ENCODE data around the gene ATG5.
A peak's percentile ranks its signal among the peaks of the same experiment; 100 is the strongest.

ATG5 gene

DNA sequence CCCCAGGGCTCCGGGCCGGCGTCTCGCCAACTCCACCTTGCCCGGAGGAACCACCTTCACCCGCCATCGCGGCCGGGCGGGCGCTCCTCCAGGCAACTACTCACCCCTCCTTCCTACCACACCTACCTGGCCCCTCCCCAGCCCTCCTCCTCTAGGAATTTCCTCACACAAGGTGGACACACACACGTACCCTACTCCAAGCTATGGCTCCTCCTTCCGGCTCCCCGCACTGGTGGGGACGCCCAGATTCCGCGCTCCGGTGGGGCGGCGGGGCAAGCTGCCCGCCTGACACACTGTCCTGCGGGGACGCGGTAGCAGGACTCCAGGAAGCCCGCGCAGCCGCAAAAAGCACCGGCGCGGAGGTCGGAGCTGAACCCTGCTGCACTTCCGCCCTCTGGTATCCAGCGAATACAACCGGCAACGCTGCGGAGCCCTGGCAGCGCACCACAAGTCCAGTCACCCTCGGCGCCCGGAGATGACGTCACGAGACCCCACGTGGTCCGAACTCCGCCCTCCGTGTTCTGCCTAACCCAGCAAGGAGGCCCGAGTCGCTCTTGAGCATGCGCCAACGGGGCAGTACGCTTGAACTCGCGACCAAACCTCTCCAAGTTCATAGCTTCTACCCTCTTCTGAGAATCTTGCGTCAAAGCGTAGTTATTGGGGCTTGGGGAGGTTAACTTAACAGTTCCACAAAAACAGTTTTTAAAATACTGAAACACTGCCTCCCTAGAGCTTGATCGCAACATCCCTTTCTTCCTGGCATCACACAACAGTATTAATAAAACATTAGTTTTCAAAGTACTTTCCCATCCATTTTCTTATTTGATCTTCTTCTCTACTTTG lies at the start of gene ATG5:
Gene ATG5, minus strand, starts transcription at position 425 of the 843 bp plus-strand sequence. CDS start 9,552 bp downstream, outside the sequence.
- DNase-seq (ENCODE audit: low spot score): peak; percentile 99

DNA sequence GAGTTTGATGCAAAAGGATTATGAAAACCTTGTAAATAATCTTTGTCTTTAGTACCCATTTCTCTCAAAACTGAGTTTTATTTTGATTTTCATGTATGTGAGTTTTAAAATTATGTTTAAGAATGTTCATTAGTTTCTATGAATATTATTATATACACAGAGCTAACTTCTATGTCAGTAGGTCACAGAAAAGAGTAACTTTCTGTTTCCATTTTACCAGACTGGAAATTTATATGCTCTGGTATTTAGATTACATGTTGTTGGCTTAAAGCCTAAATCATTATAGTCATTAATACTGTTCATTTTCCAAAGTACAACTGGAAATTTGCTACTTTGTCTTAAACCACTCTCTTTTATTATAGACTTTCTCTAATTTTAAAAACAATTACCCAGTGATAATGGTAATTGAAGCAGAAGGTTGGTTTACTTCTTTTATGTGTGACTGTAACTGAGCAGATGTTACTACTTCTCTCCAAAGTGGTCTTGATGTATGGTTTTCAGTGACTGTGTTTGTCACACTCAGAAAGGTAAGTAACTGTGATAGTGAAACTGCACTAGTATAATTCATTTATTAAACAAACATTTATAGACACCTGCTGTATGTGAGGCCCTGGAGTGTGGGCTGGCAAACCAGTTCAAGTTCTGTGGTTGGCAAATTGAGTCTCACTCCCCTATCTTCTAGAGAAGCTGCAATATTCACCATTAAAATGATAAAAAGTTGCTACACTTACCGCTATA lies 48.1 kb upstream of the ATG5 start:
- DNase-seq (ENCODE audit: low spot score): no peak

DNA sequence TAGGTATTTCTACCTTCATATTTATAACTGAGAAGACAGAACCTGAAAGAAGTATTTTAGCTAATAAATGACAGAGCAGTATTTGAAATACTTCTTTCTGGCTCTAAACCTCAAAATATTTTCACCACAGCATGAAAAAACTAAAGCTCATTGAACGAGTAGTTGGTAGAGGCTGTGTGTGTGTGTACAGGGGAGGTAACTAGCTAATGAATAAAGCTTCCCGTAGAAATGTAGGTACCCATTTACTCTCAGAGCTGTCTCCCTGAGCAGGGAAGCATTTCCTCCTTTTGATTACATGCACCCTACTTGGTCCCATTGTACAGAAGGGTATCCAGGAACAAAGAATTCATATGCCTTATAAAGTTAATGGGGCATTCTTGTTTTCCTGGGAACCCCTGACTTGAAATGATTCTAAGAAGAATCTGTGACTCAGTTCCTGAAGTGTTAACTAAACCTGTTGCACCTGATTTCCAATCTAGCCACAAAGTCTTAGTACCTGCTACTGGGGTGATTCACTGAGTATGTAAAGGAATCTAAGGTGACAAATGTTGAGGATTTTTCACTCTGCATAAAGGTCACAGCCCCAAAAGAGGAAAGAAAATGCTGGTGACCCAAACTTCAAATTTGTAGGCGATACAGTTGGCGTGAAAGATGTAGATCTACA lies 47.4 kb upstream of the ATG5 start:
- DNase-seq (ENCODE audit: low spot score): no peak

DNA sequence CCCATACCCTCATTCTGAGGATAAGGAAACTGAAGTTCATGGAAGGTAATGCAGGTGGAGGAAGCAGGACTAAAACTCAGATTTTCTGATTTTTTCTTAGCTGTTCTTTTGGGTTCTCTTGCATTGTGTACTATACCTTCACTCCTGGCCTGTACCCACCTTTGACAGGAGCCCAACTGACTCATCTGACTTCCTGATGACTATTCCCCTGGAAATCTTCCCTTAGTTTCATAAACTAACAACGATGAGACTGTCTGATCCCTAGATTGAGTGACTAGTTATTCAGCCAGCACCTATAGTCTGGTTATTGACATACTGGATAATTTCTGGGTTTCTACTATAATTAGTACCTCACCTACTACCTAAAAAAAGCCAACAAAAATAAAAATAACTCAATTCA lies 45.1 kb upstream of the ATG5 start:
- DNase-seq (ENCODE audit: low spot score): no peak

DNA sequence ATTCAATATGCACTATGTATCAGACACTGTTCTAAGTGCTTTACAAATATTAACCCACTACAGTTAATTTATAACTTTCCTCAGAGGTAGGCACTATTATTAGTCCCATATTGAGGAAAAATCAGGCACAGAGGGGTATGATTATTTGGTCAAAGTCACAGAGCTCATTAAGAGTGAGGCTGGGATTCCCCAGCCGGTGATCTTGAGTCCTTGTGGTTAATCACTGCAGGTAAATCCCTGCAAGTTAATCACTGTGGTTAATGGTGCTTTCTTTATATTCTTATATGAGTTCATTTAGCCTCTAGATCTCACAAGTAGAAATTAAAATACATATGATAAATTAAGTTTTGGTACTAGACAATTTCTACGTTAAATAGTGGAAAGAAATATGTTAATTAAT lies 44.2 kb upstream of the ATG5 start:
- DNase-seq (ENCODE audit: low spot score): no peak

GRCh38 chr6:106363401-106364138 lies 38.0 kb upstream of the ATG5 start:
- no peak for DNase-seq (ENCODE audit: low spot score)

GRCh38 chr6:106360989-106361430 lies 35.5 kb upstream of the ATG5 start:
- DNase-seq (ENCODE audit: low spot score): no peak

DNA sequence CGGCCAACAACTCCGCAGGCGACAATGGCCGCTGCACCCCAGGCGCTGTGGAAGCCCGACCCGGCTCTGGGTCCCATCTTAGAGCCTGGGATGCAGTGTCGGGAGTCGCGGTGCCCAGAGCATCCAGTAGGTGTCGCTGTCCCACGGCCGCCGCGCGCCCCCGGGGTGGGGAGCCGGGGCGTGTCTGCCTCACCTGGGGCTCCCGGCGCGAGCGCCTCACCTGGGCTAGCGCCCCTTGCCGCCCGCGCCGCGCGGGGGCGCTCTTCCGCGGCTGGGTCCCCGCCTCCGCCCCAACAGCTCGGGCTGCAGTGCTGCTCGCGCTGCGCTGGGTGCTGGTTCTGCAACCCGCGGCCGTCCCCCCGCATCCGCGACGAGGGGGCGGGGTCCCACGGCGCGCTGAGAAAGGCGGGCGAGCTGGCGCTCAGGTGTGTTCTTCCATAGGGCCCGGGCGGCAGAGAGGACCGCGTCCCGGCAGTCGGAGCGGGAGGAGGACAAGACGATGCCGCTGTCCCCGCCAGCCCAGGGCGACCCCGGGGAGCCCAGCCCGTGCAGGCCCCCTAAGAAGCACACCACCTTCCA lies 34.9 kb upstream of the ATG5 start, which contains the start of gene CRYBG1:
Gene CRYBG1, plus strand, starts transcription at position 308 of the 579 bp plus-strand sequence. Its CDS starts 192 bp downstream, at position 500.
- peak; percentile 61 for DNase-seq (ENCODE audit: low spot score)

- no peak for DNase-seq (ENCODE audit: low spot score)
Observed at GRCh38 chr6:106359959-106360409, 34.4 kb upstream of the ATG5 start.

- DNase-seq (ENCODE audit: low spot score): peak; percentile 28
Observed at GRCh38 chr6:106356378-106356777, 30.8 kb upstream of the ATG5 start.

DNA sequence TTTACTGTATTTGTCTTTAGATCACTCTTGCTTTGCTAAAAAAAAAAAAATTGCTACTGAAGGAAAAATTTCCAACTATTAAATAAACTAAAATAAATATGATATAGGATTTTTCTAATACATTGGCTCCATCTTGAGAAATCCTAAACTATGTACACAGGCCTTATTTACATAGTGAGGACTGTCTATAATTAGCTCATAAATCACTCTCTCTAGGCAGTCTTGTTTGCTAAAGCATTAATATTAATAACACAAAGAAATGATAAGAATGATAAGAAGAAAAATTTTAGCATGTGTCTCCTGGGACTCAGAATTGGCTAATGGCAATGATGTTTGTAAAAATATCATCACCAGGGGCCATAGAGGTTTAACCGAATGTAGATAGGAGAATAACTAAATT lies 21.7 kb upstream of the ATG5 start:
- DNase-seq (ENCODE audit: low spot score): no peak

DNA sequence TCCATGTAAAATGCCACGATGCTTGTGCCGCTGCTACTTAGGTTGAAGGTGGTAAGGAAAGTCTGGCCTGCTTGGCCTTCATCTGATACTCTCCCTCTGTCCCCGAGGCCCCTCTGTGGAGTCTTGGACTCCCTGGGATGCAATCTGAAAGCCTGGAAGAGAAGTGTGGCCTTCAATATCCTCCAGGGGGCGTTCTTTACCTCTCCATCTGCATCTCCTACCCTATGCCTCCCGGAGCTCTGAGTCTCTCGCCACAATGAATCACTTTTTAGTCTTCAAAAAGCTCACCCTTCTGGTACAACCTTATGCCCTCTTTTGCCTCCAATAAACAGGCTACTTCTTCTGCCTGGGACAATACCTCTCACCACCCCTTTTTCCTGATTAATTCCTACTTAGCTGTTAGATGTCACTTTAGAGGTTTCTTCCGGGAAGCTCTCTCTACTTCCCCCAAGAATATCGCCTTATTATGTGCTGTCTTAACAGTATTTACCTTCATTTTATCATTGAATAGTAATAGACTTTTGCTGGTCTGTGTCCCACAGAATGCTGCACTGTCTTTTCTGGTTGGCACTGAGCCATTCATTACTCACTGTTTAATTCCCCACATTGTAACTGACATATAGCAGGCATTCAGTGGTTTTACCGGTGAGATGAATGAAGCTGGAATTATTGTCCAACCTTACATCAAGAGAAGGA lies 13.9 kb upstream of the ATG5 start:
- DNase-seq (ENCODE audit: low spot score): peak; percentile 91

DNA sequence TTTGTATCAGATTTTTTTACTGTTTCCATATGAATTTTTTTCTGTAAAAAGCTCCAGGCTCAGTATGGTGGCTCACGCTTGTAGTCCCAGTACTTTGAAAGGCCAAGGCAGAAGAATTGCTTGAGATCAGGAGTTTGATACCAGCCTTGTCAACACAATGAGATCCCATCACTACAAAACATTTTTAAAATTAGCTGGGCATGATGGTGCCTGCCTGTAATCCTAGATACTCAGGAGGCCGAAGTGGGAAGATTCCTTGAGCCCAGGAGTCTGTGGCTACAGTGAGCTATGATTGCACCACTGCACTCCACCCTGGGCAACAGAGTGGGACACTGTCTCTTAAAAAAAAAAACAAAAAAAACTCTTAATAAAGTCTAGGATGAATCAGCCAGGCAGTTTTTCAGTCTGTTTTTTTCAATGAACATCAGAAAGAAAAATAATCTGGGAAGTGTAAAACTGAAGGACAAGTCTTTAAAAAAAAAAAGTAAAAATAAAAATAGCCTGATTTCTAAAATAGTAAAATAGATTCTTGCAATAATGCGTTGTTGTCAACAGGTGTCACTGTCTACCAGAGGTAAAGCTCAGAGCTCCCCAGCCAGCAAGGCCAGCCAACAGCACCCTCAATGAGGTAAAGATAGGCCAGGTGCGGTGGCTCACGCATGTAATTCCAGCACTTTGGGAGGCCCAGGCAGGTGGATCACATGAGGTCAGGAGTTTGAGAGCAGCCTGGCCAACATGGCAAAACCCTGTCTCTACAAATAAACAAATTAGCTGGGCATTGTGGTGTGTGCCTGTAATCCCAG lies 9.3 kb upstream of the ATG5 start:
- peak; percentile 55 for DNase-seq (ENCODE audit: low spot score)

DNA sequence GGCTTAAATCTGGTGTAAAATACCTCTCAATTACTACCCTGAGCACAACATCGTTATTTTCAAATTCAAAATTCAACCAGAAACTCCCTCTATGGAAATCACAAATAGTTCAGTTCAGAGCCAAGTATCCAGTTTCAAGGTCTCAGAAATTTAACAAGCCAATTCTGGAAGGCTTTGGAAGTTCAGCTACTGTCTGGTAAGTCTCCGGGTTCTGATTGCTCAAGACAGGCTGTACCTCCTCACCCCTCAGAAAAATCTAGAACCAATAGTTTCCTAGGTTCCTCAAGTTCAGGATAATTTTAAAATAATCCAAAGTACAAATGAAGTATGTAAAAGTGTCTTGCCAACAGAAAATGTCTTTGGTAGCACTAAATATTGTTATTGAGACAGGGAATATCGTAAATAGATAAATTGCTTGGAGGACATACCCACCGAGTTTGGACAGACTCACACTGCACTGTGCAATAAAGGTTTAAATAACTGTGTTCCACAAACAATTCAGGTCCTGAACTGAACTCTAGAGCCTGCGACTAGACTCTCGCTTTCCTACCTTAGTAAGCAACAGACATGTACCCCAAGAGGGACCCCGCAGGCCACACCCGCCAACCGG lies 729 bp downstream of the ATG5 start:
- DNase-seq (ENCODE audit: low spot score): peak; percentile 12

GRCh38 chr6:106321940-106322339 lies 3.6 kb downstream of the ATG5 start:
- DNase-seq (ENCODE audit: low spot score): no peak

DNA sequence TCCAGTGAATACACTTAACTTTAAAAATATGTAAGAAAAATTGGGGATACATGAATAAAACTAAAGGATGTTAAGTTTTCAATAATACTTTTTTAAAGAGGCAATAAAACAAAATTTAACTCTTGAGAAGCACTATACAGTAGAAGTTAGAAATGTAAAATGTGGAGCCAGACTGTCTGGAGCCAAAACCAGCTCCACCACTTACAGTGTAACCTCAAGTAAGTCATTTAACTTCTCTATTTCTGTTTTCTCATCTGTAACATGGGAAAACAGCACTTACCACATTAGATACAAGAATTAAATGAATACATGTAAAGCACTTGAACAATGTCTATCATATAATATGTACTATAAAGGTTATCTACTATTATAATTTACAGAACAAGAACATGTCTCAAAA lies 6.7 kb downstream of the ATG5 start:
- no peak for DNase-seq (ENCODE audit: low spot score)

DNA sequence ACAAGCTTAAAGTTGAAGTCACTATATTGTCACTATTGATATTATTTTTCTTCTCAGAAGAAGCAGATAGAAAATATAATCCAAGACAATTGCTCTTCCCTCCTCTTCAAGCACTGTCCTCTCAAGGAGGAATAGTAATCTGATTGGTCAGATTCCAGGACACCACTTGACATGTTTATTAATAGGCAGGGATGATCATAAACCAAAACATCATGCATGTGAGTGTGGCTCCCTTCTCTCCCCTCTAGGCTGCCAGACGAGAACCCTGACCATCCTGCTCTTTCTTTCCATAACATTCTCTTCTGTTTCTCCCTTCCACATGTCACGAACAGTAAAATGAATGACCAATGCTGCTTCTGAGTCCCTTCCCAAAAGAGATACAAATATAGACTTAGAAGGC lies 7.5 kb downstream of the ATG5 start:
- DNase-seq (ENCODE audit: low spot score): no peak

GRCh38 chr6:106316375-106316766 lies 9.2 kb downstream of the ATG5 start:
- no peak for DNase-seq (ENCODE audit: low spot score)

DNA sequence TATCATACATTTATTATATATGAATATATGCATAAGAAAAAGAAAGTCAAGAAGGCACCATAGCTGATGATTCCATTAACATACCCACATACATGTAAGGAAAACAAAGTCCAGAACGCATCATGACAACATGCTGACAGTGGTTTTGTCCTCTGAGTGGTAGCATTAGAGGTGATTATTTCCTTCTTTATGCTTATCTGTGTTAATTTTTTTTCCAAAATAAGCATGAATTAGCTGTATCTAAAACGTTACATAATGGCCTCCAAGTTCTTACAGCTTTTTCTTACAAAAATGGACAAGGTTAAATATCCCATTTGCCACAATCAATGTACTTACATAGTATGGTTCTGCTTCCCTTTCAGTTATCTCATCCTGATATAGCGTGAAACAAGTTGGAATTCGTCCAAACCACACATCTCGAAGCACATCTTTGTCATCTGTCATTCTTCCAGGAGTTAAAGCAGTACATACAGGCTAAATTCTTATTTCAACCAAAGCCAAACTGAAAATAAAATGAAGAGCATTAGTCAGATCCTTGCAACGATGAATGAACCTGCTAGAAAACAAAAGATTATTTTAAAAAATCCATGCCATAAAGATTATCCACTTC lies 9.7 kb downstream of the ATG5 start:
- DNase-seq (ENCODE audit: low spot score): no peak

All from AG08395 (cell line).